Body of pancreas (tissue), 4 donors: Measurements from ENCODE around the gene PSMD13.

ENCODE experiments used
- POLR2A ChIP-seq, 3 donors: fragments of 450-650 bp; IDR thresholded peaks; one replicate each; pipeline ENCODE4 v1.6.1; 2016; ENCODE audit warnings: antibody characterized with exemption in 3 of 3, mild to moderate bottlenecking in 2 of 3
- TF ChIP-seq, protein P1 (sequence below), 7 experiments: fragments of 450-650 bp in 4 of 7; fragments of 200-600 bp in 3 of 7; sonication (generic) in 3 of 7; IDR thresholded peaks; one replicate each; pipeline ENCODE4 v1.5.1; 2016 to 2019; ENCODE audit warnings: antibody characterized with exemption in 7 of 7

DNA sequence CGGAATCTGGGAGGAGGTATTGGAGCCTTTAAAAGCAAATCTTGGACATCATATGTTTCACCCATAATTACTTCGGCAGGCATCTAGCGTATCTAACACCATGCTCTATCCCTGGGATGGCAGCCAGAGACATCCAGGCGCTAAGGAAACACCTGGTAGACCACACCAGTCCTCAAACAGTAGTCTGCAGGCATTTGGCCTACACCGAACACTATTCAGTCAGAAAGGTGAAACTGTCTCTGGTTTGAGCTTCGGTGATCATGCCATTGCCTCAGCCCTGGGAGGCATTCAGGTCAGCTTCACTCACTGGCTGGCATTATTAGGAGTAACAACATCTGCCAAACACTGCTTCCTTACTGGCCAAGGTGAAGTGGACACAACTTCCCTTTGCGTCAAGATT, 12.4 kb upstream of the PSMD13 start:
- TF ChIP-seq, protein P1, sequence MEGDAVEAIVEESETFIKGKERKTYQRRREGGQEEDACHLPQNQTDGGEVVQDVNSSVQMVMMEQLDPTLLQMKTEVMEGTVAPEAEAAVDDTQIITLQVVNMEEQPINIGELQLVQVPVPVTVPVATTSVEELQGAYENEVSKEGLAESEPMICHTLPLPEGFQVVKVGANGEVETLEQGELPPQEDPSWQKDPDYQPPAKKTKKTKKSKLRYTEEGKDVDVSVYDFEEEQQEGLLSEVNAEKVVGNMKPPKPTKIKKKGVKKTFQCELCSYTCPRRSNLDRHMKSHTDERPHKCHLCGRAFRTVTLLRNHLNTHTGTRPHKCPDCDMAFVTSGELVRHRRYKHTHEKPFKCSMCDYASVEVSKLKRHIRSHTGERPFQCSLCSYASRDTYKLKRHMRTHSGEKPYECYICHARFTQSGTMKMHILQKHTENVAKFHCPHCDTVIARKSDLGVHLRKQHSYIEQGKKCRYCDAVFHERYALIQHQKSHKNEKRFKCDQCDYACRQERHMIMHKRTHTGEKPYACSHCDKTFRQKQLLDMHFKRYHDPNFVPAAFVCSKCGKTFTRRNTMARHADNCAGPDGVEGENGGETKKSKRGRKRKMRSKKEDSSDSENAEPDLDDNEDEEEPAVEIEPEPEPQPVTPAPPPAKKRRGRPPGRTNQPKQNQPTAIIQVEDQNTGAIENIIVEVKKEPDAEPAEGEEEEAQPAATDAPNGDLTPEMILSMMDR (IDR thresholded peaks at IDR 0.05) = no peak
- no peak for TF ChIP-seq POLR2A (IDR thresholded peaks at IDR 0.05)
